Germinal center (tissue), 1 donor: ENCODE data around the gene NT5DC1.

Source experiments
- DNase-seq: peaks from one replicate; pipeline ENCODE4 v3.0.0; 2012; ENCODE audit warnings: mixed read lengths, low spot score

The NT5DC1 gene

DNA sequence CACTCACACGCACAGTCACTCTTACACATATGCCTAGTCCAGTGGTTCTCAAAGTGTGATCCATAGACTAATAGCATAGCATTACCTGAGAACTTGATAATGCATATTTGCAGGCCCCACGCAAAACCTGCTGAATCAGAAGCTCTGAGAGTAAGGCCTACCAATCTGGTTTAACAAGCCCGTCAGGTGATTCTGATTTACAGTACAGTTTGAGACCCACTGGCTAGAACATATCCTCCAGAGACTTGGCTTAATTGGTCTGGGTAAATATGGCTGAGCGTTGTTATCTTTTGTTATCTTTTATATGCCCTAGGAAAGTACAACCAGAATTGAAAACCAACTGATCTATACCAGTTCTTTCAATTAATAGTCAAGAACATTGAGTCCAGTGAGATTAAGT is 143.6 kb downstream of the NT5DC1 start:
- no peak for DNase-seq

- no peak for DNase-seq
Observed at GRCh38 chr6:116246089-116246488, 145.4 kb downstream of the NT5DC1 start.

DNA sequence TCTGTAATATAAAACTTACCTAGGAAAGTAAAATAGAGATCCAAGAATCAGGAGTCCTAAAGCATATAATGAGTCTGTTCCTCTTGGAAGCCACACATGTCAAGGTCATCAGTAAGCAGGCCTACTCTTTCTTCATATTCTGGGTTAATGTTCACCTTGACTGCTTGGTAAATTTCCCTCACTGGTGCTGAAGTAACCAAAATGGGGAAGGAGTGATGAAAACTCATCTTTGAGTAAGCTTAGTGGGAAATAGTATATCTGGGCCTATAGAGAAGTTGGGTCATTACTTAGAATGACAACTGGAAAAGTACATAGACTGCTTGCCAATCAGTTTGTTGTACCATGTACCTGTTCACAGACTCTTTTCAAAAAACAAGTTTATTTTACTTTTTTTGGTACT is 146.6 kb downstream of the NT5DC1 start:
- no peak for DNase-seq

DNA sequence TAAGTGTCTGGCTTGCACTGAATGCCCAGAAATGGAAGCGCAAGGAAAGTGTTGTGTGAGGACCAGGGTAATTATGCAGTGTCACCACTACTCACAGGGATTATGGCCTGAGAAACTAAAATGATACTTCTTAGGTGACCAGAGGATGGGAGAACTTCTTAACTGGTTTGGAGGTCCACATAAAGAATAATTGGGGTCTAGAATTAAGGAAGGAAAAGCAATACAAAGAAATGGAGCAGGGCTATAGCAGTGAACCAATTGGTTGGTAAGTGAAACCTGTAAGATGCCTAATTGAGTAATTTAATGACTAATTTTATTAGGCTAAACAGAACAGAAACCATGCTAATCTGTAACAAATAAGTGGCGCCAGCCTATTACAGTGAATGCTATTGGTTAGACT is 147.9 kb downstream of the NT5DC1 start:
- DNase-seq: no peak

GRCh38 chr6:116251568-116252384 is 151.1 kb downstream of the NT5DC1 start:
- DNase-seq: no peak

- DNase-seq: no peak
Observed at GRCh38 chr6:116253188-116253504, 152.5 kb downstream of the NT5DC1 start.

- peak; percentile 88 for DNase-seq
Observed at GRCh38 chr6:116253505-116254296, 153.0 kb downstream of the NT5DC1 start, which contains the start of gene TSPYL4. Gene TSPYL4, minus strand, starts transcription at chr6:116254075. Its CDS starts 67 bp downstream, at chr6:116254008.

GRCh38 chr6:116254297-116255056 is 153.8 kb downstream of the NT5DC1 start:
- no peak for DNase-seq

DNA sequence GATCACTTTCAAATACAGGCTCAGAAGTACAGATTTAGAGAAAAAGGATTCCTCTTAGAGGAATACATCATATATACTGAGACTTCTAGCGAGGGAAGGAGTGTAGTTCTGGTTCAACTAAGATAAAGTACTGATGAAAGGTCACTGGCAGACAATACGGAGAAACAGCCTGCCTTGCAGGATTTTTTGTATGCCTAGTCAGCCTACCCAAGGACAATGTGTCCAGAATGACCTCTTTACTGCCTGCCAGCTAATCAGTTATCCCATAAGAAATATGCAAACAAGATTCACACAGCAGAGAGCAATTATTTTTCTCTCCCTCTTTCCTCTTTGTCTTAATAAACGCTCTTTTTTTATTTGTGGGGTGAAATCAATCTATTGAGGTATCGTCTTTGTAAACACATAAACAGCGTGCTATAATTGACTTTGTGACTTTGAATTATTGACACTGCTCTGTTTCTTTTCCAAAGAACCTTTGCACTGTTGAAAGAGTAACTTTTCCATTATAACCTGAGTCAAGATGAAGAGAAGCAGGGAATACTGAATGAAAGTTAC is 154.7 kb downstream of the NT5DC1 start:
- no peak for DNase-seq

DNA sequence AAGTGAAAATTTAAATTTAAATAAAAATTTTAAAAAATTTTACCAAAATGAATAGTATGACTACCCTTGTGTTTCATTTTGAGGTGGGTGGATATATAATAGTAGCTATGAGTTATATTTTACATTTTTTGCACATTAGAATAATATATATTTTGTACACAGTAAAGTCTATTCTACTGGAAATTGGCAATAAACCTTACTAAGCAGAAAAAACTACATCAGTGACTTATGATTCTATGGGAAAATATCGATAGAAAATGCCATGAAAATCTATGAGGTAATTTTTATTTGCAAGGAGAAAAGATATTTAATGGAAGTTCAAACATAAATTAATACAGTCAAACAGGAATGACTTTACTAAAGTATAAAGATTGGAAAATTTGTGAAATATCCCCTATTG is 156.0 kb downstream of the NT5DC1 start:
- DNase-seq: no peak

- no peak for DNase-seq
Observed at GRCh38 chr6:116258520-116258919, 157.9 kb downstream of the NT5DC1 start.

GRCh38 chr6:116263353-116263752 is 162.7 kb downstream of the NT5DC1 start:
- DNase-seq: no peak

- DNase-seq: no peak
Observed at GRCh38 chr6:116265041-116265829, 164.6 kb downstream of the NT5DC1 start.

GRCh38 chr6:116266803-116267202 is 166.2 kb downstream of the NT5DC1 start:
- DNase-seq: no peak

GRCh38 chr6:116267836-116268588 is 167.4 kb downstream of the NT5DC1 start:
- no peak for DNase-seq

GRCh38 chr6:116268589-116269293 is 168.1 kb downstream of the NT5DC1 start:
- peak; percentile 46 for DNase-seq

- DNase-seq: no peak
Observed at GRCh38 chr6:116271149-116271708, 170.6 kb downstream of the NT5DC1 start.

DNA sequence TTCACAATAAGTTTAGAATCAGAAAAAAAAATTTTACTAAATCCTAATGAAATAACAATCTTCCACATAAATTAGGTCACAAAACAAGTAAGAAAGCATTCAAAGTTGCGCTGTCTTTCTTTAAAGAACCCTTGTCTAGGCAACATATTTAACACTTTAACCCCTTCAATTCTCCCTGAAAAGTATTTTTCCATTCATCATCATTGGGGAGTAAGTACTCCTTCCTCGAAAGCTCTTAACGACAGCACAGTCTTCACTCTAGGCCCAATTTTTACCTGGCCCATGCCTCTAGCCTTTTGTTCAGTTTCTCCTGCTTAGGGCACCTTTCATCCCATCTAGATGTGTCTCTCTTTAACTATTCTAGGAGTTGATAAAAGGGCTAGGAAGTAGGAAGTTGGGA is 176.5 kb downstream of the NT5DC1 start:
- no peak for DNase-seq

DNA sequence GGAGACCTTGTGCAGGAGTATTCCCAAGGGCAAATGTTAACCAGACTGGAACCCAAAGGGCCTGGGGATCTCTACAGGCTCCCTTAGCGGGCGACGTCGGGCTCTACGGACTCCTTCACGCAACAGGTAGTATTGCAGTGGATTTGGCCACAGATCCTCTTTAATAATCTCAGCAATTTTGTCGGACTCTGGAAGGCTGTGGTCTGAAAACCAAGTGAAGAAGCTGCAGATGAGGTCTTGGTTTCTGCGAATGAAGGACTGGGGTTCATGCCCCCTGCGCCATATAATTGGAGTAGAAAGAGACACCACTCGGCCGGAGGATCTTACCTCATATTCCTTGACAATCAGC is 177.8 kb downstream of the NT5DC1 start:
- no peak for DNase-seq

GRCh38 chr6:116278854-116279231 is 178.2 kb downstream of the NT5DC1 start:
- DNase-seq: no peak
